ENCODE data around the gene OTX1.
"Not testable (repeated sequence)": the region's sequence is repeated elsewhere in the genome, so short reads cannot be mapped to it uniquely, and the experiment has no call there.

DNA sequence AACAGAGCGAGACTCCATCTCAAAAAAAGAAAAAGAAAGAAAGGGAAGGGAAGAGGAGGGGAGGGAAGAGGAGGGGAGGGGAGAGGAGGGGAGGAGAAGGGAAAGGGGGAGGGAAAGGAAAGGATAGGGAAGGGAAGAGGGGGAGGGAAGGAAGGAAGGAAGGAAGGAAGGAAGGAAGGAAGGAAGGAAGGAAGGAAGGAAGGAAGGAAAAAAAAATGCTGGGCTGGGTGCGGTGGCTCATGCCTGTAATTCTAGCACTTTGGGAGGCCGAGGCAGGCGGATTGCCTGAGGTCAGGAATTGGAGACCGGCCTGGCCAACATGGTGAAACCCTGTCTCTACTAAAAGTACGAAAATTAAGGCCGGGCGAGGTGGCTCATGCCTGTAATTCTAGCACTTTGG lies 30.9 kb upstream of the OTX1 start:
- TF ChIP-seq, protein P1, sequence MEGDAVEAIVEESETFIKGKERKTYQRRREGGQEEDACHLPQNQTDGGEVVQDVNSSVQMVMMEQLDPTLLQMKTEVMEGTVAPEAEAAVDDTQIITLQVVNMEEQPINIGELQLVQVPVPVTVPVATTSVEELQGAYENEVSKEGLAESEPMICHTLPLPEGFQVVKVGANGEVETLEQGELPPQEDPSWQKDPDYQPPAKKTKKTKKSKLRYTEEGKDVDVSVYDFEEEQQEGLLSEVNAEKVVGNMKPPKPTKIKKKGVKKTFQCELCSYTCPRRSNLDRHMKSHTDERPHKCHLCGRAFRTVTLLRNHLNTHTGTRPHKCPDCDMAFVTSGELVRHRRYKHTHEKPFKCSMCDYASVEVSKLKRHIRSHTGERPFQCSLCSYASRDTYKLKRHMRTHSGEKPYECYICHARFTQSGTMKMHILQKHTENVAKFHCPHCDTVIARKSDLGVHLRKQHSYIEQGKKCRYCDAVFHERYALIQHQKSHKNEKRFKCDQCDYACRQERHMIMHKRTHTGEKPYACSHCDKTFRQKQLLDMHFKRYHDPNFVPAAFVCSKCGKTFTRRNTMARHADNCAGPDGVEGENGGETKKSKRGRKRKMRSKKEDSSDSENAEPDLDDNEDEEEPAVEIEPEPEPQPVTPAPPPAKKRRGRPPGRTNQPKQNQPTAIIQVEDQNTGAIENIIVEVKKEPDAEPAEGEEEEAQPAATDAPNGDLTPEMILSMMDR (conservative IDR thresholded peaks at IDR 0.05) = not testable (repeated sequence)
- TF ChIP-seq ZFX (IDR thresholded peaks at IDR 0.05) = not testable (repeated sequence)

All from C4-2B (cell line).